Measurements from ENCODE around the gene MTERF2. TPM values are rescaled to one million over a fixed set of nuclear protein-coding genes. Genes with fewer than 3 reads are reported as not detected.

The MTERF2 gene
- total RNA-seq, 6 experiments from 2014 or later, result 3.0 to 5.6 (median 5.1) TPM

DNA sequence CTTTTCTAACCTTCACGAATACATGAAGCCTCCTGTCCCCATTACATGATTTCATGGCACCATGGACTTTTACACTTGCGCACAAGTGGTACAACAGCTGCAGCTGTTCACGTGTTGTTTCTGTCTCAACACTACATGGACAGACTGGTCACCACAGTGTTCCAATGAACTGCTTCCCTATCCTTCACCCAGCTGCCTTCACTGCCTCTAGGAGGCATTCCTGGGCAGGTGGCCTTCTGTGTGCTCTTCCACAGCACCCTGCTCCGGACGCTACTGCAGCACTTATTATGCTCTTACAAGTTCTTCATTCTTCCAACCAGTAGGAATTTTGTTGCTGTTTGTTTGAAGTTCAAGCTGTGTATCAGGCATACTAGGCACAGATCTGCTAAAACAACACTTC lies 1.5 kb downstream of the MTERF2 start:
- Mint-ChIP-seq H3K27ac (peak overlapping the region; percentile 96), H3K27me3 (ENCODE audit: insufficient read depth) (peaks cover 3% of the 10 kb centered on the region), H3K36me3 (ENCODE audit: low read depth) (peaks cover 23% of the 10 kb centered on the region), H3K9me3 (no peaks in the 10 kb centered on the region), H3K4me3 (peak overlapping the region; percentile 97), H3K4me1 (ENCODE audit: low read depth) (peaks cover 63% of the 10 kb centered on the region)
- no peak for DNase-seq
- TF ChIP-seq, protein P1, sequence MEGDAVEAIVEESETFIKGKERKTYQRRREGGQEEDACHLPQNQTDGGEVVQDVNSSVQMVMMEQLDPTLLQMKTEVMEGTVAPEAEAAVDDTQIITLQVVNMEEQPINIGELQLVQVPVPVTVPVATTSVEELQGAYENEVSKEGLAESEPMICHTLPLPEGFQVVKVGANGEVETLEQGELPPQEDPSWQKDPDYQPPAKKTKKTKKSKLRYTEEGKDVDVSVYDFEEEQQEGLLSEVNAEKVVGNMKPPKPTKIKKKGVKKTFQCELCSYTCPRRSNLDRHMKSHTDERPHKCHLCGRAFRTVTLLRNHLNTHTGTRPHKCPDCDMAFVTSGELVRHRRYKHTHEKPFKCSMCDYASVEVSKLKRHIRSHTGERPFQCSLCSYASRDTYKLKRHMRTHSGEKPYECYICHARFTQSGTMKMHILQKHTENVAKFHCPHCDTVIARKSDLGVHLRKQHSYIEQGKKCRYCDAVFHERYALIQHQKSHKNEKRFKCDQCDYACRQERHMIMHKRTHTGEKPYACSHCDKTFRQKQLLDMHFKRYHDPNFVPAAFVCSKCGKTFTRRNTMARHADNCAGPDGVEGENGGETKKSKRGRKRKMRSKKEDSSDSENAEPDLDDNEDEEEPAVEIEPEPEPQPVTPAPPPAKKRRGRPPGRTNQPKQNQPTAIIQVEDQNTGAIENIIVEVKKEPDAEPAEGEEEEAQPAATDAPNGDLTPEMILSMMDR (IDR thresholded peaks at IDR 0.05), result no peak

DNA sequence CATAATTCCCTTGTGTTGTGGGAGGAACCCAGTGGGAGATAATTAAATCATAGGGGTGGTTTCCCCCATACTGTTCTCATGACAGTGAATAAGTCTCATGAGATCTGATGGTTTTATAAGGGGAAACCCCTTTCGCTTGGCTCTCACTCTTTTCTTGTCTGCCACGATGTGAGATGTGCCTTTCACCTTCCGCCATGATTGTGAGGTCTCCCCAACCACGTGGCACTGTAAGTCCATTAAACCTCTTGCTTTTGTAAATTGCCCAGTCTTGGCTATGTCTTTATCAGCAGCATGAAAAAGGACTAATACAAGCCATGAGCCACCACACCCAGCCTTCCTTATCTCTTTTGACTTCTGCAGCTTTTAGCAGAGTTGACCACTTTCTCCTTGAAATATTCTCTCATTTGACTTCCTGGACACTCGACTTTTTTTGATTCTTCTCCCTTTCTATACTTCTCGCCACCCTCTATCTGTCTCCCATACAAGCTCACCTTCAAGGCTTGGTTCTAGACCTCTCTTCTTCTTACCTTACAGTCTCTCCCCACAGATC lies 2.3 kb downstream of the MTERF2 start:
- Mint-ChIP-seq H3K4me3 (peak overlapping the region; percentile 1; the same call in 1 of the 2 replicates), H3K9me3 (no peaks in the 10 kb centered on the region), H3K27ac (peak overlapping the region; percentile 96; the same call in 1 of the 2 replicates), H3K4me1 (ENCODE audit: low read depth) (peaks cover 62% of the 10 kb centered on the region), H3K27me3 (ENCODE audit: insufficient read depth) (peaks cover 3% of the 10 kb centered on the region), H3K36me3 (ENCODE audit: low read depth) (peaks cover 23% of the 10 kb centered on the region)
- no peak for DNase-seq
- TF ChIP-seq, protein P1 (IDR thresholded peaks at IDR 0.05), result no peak

DNA sequence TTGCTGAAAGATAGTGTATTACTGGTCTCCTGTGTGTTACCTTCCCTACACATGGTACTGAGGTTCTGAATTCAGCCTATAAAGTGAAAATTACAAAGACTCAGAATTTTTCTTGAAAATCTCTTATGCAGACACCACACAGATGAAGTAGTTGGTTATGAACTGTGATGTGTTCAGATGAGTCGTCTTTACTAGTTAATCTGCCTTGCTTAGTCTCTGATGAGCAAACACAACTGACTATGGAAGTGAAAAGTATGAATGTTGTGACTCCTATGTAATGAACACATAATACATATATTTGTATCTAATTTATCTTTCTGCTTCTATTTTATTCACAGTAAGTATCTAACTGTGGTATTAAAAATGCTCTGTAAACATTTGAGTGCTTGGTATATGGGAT lies 4.7 kb downstream of the MTERF2 start:
- Mint-ChIP-seq H3K27me3 (ENCODE audit: insufficient read depth) (peaks cover 3% of the 10 kb centered on the region), H3K4me3 (no peak overlapping the region), H3K9me3 (no peaks in the 10 kb centered on the region), H3K4me1 (ENCODE audit: low read depth) (peaks cover 56% of the 10 kb centered on the region), H3K27ac (peak overlapping the region; percentile 60), H3K36me3 (ENCODE audit: low read depth) (peaks cover 28% of the 10 kb centered on the region)
- TF ChIP-seq, protein P1 (IDR thresholded peaks at IDR 0.05), result no peak
- no peak for DNase-seq

DNA sequence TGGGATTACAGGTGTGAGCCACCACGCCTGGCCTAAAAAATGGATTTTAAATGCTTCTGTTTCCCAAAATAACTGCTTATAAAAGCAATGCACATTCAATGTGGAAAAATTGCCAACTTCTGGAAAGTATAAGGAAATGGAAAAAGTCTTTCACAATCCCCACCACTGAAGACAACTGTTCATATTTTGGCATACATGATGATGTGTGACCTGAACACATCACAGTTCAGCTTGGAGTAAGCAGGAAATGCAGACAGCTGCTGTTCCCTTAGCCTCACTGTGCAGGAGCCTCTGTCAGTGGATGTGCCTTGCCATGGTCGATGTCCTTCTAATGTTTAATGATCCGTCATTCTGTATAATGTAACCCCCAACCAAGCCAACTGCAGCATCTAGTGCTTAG lies 5.2 kb downstream of the MTERF2 start:
- peak overlapping the region; percentile 60 for H3K27ac Mint-ChIP-seq
- TF ChIP-seq, protein P1 (IDR thresholded peaks at IDR 0.05), result no peak

DNA sequence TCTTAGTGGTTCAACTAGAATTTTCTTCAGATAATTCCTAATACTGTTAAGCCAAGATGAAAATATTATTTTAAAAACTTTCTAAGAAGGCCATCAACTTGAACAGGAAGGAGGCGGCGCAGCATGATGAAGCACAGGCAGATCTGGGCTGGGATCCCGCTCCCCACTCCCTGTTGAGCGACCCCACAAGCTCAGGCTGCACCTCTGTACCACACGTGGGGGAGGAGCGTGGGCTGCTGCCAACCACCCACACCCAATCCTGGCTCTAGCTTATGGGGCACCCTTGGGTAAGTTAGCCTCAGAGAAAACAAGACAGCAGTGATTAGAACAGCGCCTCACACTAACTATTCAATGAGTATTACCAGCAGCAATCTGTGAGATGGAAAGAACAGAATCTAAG lies 6.0 kb downstream of the MTERF2 start:
- Mint-ChIP-seq H3K27ac (0 out of 2 replicates have a peak overlapping the region, but pooled peaks have one; percentile 42), H3K9me3 (no peaks in the 10 kb centered on the region), H3K36me3 (ENCODE audit: low read depth) (peaks cover 33% of the 10 kb centered on the region), H3K27me3 (ENCODE audit: insufficient read depth) (peaks cover 3% of the 10 kb centered on the region), H3K4me1 (ENCODE audit: low read depth) (peaks cover 56% of the 10 kb centered on the region), H3K4me3 (no peak overlapping the region)
- TF ChIP-seq, protein P1 (IDR thresholded peaks at IDR 0.05), result no peak
- DNase-seq, result no peak

More for the DNA sequence above, 5.2 kb downstream of the MTERF2 start:
- H3K36me3 Mint-ChIP-seq (ENCODE audit: low read depth), result peaks cover 28% of the 10 kb centered on the region
- H3K4me3 Mint-ChIP-seq, result no peak overlapping the region
- no peaks in the 10 kb centered on the region for H3K9me3 Mint-ChIP-seq
- peaks cover 3% of the 10 kb centered on the region for H3K27me3 Mint-ChIP-seq (ENCODE audit: insufficient read depth)
- no peak for DNase-seq
- H3K4me1 Mint-ChIP-seq (ENCODE audit: low read depth), result peaks cover 54% of the 10 kb centered on the region
